Fibroblast of mammary gland (primary cell): ENCODE measurements around the gene MACF1.

ENCODE experiments used
- DNase-seq: peaks from one replicate; pipeline ENCODE4 v3.0.0-alpha.2; 2010; ENCODE audit warnings: low read depth
- H3K4me3 ChIP-seq: 2 replicates; pipeline ENCODE4 v1.5.1; 2011; ENCODE audit warnings: low read depth, mild to moderate bottlenecking, low read length, moderate library complexity; ENCODE audit not compliant: control insufficient read depth
- CTCF ChIP-seq: conservative IDR thresholded peaks from 2 replicates; pipeline ENCODE4 v1.5.1; 2011; ENCODE audit warnings: low read depth, low read length, inconsistent platforms; ENCODE audit not compliant: control insufficient read depth, insufficient read depth

Gene MACF1

GRCh38 chr1:39310015-39310414 lies 105.5 kb downstream of the MACF1 start:
- H3K4me3 ChIP-seq, result no peak overlapping the region
- TF ChIP-seq CTCF, result no peak
- no peak for DNase-seq

GRCh38 chr1:39310691-39311090 lies 106.2 kb downstream of the MACF1 start:
- no peak overlapping the region for H3K4me3 ChIP-seq
- DNase-seq, result no peak
- no peak for TF ChIP-seq CTCF

- TF ChIP-seq CTCF, result no peak
- DNase-seq, result no peak
- no peak overlapping the region for H3K4me3 ChIP-seq
These were observed 112.6 kb downstream of the MACF1 start for GRCh38 chr1:39317111-39317510.

GRCh38 chr1:39317910-39318633 lies 113.6 kb downstream of the MACF1 start:
- H3K4me3 ChIP-seq, result no peak overlapping the region
- no peak for DNase-seq
- no peak for TF ChIP-seq CTCF

GRCh38 chr1:39321979-39322378 lies 117.5 kb downstream of the MACF1 start:
- TF ChIP-seq CTCF, result no peak
- no peak overlapping the region for H3K4me3 ChIP-seq
- DNase-seq, result no peak

- DNase-seq, result no peak
- no peak overlapping the region for H3K4me3 ChIP-seq
- TF ChIP-seq CTCF, result no peak
These were observed 117.9 kb downstream of the MACF1 start for GRCh38 chr1:39322431-39322830.

- no peak overlapping the region for H3K4me3 ChIP-seq
- DNase-seq, result no peak
- no peak for TF ChIP-seq CTCF
These were observed 120.4 kb downstream of the MACF1 start for GRCh38 chr1:39324888-39325287.
